K562 (cell line): ENCODE measurements around the gene FGGY. TPM values are rescaled to one million over a fixed set of nuclear protein-coding genes. Genes with fewer than 3 reads are reported as not detected.

Source experiments
- CGGBP1 ChIP-seq: fragments of 250-450 bp; sonication (Bioruptor Pico); IDR thresholded peaks from 2 replicates; pipeline ENCODE4 v1.9.0; 2021; ENCODE audit warnings: mild to moderate bottlenecking
- DEAF1 ChIP-seq: fragments of 450-650 bp; formaldehyde crosslinking; IDR thresholded peaks from 2 replicates; pipeline ENCODE4 v1.4.0; 2020; ENCODE audit warnings: mild to moderate bottlenecking, moderate library complexity
- FOS ChIP-seq: IDR thresholded peaks from 3 replicates; pipeline ENCODE4 v1.6.1; 2011; ENCODE audit not compliant: insufficient read length; ENCODE audit errors: extremely low read depth
- HMBOX1 ChIP-seq: sonication (generic); IDR thresholded peaks from 2 replicates; pipeline ENCODE4 v1.6.1; 2016
- KDM1A ChIP-seq, 2 experiments: fragments of 450-650 bp; IDR thresholded peaks; 2 replicates each; pipeline ENCODE4 v1.6.1; 2016; ENCODE audit warnings: mild to moderate bottlenecking in 2 of 2
- NEUROD1 ChIP-seq: fragments of 150-350 bp; IDR thresholded peaks from 2 replicates; pipeline ENCODE4 v1.6.1; 2014; ENCODE audit warnings: borderline replicate concordance, low read length, low read depth; ENCODE audit not compliant: partially characterized antibody
- RBM17 ChIP-seq: fragments of 200-400 bp; formaldehyde crosslinking; IDR thresholded peaks from 2 replicates; pipeline ENCODE4 v1.6.1; 2017; ENCODE audit warnings: low read depth, mild to moderate bottlenecking, low read length, borderline replicate concordance
- RERE ChIP-seq: sonication (generic); formaldehyde crosslinking; IDR thresholded peaks from 2 replicates; pipeline ENCODE4 v1.8.0; 2023; ENCODE audit warnings: missing genetic modification reagents, mild to moderate bottlenecking, borderline replicate concordance
- SOX6 ChIP-seq: fragments of 450-650 bp; IDR thresholded peaks from 2 replicates; pipeline ENCODE4 v1.6.1; 2014; ENCODE audit warnings: mild to moderate bottlenecking
- TBP ChIP-seq: optimal IDR thresholded peaks from 2 replicates; pipeline ENCODE3; 2011; ENCODE audit warnings: low read depth, low read length, improper control_type of control experiment
- ZBTB26 ChIP-seq: fragments of 450-650 bp; formaldehyde crosslinking; IDR thresholded peaks from 2 replicates; pipeline ENCODE4 v1.4.0; 2022; ENCODE audit warnings: missing genetic modification characterization
- ZFP1 ChIP-seq: fragments of 450-650 bp; formaldehyde crosslinking; IDR thresholded peaks from 2 replicates; pipeline ENCODE4 v1.4.0; 2020; ENCODE audit warnings: mild to moderate bottlenecking, mixed read lengths
- ZFP91 ChIP-seq: sonication (generic); formaldehyde crosslinking; IDR thresholded peaks from 2 replicates; pipeline ENCODE4 v1.8.0; 2022; ENCODE audit warnings: mild to moderate bottlenecking, missing genetic modification reagents
- ZNF24 ChIP-seq: fragments of 450-650 bp; IDR thresholded peaks from 2 replicates; pipeline ENCODE4 v1.6.1; 2016
- ZNF639 ChIP-seq, 2 experiments: fragments of 200-800 bp in 1 of 2; sonication (Bioruptor generic) in 1 of 2; sonication (generic) in 1 of 2; formaldehyde crosslinking in 1 of 2; IDR thresholded peaks in 1 of 2; conservative IDR thresholded peaks in 1 of 2; 2 replicates each; pipeline versions ENCODE4 v1.5.0 to v1.6.1; 2016 to 2020; ENCODE audit warnings: missing compliant biosample characterization in 1 of 2, missing genetic modification characterization in 1 of 2, missing genetic modification reagents in 1 of 2
- polyA plus RNA-seq, 8 experiments: library from polyadenylated mRNA; depleted of rRNA in 4 of 8; stranded (reverse) in 5 of 8; unstranded in 3 of 8; fragments of >200 nt; fragmentation: Nextera tagmentation in 2 of 8; fragmentation: Illumina TruSeq in 1 of 8; extraction: Ambion mirVana in 2 of 8; extraction: Trizol in 1 of 8; gene quantifications; 2 replicates each; pipeline versions ENCODE4 v1.2.1 to v1.2.3, GENCODE V29; 2011 to 2014; ENCODE audit warnings: inconsistent platforms in 1 of 8, missing spikeins in 1 of 8
- total RNA-seq, 7 experiments: library from RNA; depleted of rRNA in 6 of 7; stranded (reverse); fragments of >200 nt in 6 of 7; fragmentation: Illumina TruSeq in 2 of 7; extraction: Trizol in 2 of 7; gene quantifications; 2 replicates each; pipeline versions ENCODE4 v1.2.1 to v1.2.3, GENCODE V29; 2011 to 2021; ENCODE audit warnings: low replicate concordance in 1 of 7

Gene FGGY
- total and polyA plus RNA-seq, 9 of the 15 experiments (the other 6 are each of a cell fraction or from before 2014, with no cell fraction given), result 9.7 to 19.2 (median 12.6) TPM

GRCh38 chr1:59427155-59427554 lies 130.3 kb downstream of the FGGY start (continued):
- TF ChIP-seq RERE (CRISPR knock-in tag) (no peak), KDM1A (IDR thresholded peaks at IDR 0.05) (no peak), NEUROD1 (no peak), SOX6 (0 out of 2 replicates have a peak, but pooled peaks have one; percentile 9), DEAF1 (no peak), HMBOX1 (peak; percentile 45; the same call in 1 of the 2 replicates), ZFP91 (no peak), ZNF639 (CRISPR knock-in tag; conservative IDR thresholded peaks at IDR 0.05 in 1 of 2, IDR thresholded peaks at IDR 0.05 in 1 of 2) (no peak), ZNF24 (no peak), ZFP1 (no peak), CGGBP1 (no peak), TBP (no peak), FOS (no peak), RBM17 (no peak), ZBTB26 (CRISPR knock-in tag) (no peak)
